A549 treated with Mapracorat at 1 μM for 4 hours (cell line): Measurements from ENCODE around the gene NDUFC1. TPM values are rescaled to one million over a fixed set of nuclear protein-coding genes. Genes with fewer than 3 reads are reported as not detected.

ENCODE experiments used
- total RNA-seq: library from RNA; stranded (reverse); fragments of 200-300 nt; extraction: Qiagen RNA extraction; gene quantifications from 5 replicates; pipeline ENCODE4 v1.2.3, GENCODE V29; 2022

The NDUFC1 gene
- 75.6 to 85.4 TPM (median 80.2 TPM) in 5 replicates for total RNA-seq

GRCh38 chr4:139301821-139302611 lies at the start of gene NDUFC1:
NDUFC1 (minus strand) TSS chr4:139302477; CDS start chr4:139295798, 6,679 bp downstream.

GRCh38 chr4:139301113-139301820 lies 1.0 kb downstream of the NDUFC1 start, which contains the start of gene NAA15:
NAA15 (plus strand) TSS chr4:139301505; CDS start chr4:139301778, 273 bp downstream.

GRCh38 chr4:139279760-139280620 lies 22.3 kb downstream of the NDUFC1 start, which contains the start of gene MGARP:
MGARP (minus strand) TSS chr4:139280225; CDS start chr4:139280158, 67 bp downstream.

Other genes with a start within 250 kb of the NDUFC1 start
- gene ELF2, start 125.3 kb downstream of the NDUFC1 start, total RNA-seq = 9.8 to 13.4 TPM (median 11.0 TPM) in 5 replicates
- gene MGARP, start 22.3 kb downstream of the NDUFC1 start, total RNA-seq = 0.30 to 0.81 TPM (median 0.71 TPM) in 5 replicates
- 20.1 to 31.2 TPM (median 26.6 TPM) in 5 replicates for gene NAA15, start 972 bp downstream of the NDUFC1 start, total RNA-seq
- gene RAB33B, start 151.6 kb upstream of the NDUFC1 start, total RNA-seq = 1.6 to 2.8 TPM (median 2.3 TPM) in 5 replicates